GM19043 (cell line): ENCODE results near the gene TK2.
"Not testable (repeated sequence)": the region's sequence is repeated elsewhere in the genome, so short reads cannot be mapped to it uniquely, and the experiment has no call there.

Experiments
- ATAC-seq: cut with Tn5 transposase; IDR thresholded peaks from one replicate; pipeline ENCODE4 v1.9.1; 2021; ENCODE audit warnings: low read depth; ENCODE audit not compliant: unreplicated experiment

The TK2 gene

DNA sequence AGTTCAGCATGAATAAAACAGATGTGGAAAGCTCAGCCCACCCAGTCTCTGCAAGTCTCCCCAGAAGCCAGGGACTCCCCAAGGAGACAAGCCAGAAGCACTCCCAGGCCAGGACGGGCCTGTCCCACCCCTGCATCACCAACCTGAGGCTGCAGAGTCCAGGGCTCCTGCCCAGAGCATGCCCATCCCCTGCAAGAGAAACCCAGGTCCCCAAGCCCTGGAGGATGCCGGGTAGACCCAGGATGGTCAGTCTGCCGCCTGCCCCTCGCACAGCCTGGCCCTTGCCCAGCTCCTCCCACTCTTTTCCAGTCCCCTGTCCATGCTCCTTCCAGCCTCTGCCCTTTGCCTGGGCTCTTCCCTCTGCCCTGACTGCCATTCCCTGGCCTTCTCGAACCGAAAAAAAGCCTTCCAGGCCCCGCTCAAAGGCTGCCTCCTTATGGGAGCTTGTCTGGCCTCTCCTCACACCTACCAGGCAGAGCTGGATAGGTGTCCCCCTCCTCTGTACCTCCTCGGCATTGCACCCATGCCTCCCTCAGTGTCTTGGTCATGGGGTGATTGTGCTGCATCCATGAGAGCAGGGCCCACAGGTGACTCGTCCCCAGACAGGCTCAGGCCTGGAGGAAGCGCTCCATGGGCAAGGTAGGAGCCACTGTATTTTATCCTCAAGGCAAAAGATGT, 78.1 kb downstream of the TK2 start:
- no peak for ATAC-seq

DNA sequence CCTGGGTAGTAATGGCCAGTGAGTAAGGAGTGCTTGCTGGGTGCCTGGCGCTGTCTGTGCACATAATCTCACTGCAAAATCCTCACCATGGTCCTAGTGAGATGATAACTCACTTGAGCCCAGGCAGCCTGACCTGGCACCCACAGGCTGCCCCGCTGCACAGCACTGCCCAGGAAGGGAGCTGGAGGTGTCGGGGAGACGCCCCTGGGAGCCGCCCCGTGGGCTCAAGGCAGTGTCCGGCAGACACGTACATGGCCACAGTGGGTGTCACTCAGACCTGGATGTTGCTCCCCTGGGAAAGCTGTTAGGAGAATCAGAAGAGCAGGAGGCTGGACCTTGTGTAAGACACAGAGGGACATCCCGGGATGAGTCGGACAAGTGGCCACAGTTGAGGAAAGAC, 78.7 kb downstream of the TK2 start:
- ATAC-seq = no peak

DNA sequence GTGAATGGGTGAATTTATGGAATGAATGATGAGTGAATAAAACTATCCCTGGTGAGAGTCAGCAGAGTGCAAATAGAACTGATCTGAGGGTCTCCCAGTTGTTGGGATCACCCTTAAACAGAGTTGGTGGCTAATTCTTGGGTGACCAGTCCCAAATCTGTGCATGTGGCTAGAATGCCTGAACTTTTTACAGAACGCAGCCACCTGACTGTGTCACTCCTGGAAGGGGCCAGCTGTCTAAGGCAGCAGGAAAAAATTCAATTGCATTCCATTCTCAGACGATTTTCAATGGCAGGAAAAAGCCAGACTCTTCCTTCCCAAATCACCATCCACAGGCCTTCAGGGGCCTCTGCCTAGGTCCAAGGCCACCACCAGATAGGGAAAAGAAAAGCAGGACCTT, 79.4 kb downstream of the TK2 start:
- ATAC-seq = no peak

DNA sequence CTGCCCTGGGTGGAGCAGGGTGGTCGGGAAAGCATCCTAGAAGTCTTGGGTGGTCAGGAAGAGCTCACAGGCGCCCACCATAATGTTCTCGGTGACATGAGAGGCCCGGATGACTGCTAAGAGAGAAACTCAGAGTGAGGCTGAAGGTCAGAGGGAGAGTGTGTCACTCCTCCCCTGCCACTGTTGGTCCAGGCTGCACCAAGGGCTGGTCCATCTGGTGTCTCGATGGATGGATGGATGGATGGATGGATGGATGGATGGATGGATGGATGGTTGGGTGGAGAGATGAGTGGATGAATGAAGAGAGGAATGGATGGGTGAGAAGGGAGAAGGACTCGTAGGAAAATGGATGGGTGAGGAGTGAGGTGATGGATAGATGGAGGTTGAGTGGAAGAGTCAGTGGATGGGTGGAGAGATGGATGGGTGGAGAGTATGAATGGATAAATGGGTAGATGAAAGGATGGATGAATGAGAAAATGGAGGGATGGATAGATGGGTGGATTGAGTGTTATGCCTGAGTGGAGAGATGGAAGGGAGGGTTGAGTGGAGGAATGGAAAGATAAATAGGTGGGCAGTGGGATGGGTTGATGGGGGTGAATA, 79.9 kb downstream of the TK2 start:
- ATAC-seq = no peak

DNA sequence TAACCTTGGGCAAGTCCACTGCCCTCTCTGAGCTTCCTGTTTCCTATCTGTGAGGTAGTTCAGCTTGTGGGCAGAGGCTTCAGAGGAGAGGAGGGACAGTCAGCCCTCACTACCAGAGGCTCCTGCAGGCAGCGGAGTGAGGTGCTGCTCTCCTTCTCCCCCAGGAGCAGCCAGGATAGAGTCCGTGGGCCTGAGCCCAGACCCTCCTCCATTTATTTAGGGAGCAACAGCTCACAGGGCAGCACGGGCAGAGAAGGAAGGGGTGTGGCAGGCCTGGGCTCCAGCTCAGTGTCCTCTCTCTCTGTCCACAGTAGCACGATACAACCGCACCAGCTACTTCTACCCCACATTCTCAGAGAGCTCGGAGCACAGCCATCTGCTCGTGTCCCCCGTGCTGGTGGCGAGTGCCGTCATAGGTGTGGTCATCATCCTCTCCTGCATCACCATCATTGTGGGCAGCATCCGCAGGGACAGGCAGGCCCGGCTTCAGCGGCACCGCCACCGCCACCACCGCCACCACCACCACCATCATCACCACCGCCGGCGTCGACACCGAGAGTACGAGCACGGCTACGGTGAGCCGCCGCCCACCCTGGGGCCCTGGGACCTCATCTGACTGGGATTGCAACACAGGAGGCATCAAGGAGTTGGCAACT, 80.5 kb downstream of the TK2 start:
- ATAC-seq = no peak

DNA sequence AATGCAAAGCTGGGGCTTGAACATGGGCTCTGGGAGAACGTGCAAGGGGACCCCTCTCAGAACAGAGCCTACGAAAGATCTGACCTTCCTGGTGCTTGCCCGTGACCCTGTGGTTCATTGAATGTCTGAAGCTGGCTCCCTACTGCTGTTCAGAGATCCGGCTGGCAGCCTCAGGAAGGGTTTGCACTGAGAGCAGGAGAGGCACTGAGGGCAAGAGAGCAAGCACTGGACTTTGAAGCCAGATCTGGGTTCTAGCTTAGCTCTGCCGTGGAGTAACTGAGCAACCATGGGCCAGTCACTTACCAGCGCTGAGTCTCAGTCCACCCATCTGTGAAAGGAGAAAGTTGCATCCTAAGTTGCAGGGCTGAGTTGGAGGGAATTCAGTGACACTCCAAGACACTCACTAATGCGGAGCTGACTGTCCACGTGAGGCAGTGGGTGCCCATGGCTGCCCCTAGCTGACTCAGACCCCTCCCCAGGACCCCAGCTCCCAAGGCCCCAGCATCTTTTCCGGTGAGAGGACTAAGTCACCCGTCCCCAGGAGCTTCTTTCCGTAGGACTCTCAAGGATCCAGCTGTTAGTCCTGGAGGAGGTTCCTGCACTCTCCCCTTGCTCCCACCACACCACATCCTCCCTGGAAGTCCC, 81.5 kb downstream of the TK2 start:
- no peak for ATAC-seq

DNA sequence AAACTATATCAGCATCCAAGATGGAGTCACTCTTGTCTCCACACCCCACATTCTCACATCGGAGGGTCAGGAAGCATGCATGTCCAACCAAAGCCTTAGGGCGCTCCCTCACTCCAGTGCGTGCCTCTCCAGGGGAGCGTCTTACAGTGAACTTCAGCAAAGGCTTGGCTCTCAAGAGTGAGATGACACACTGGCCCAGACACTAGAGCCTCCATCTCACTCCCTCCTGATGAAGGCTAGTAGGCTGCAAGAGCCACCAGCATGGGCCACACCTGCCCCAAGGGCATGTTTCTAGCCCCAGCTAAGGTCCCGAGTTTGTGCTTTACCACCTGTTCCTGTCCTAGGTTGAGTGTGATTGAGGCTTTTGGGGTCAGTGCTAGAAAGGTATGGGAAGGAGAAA, 82.3 kb downstream of the TK2 start:
- no peak for ATAC-seq

DNA sequence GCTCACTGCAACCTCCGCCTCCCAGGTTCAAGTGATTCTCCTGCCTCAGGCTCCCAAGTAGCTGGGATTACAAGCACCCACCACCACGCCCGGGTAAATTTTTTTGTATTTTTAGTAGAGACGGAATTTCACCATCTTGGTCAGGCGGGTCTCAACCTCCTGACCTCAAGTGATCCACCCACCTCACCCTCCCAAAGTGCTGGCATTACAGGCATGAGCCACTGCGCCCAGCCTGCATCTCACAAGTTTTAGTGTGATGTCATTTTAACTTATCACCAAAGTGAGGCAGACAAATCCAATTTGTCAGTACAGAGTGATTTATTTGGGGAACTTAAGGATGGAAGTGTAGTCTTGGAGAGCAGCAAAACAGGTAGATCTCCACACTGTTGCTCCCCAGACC, 83.3 kb downstream of the TK2 start:
- not testable (repeated sequence) for ATAC-seq

DNA sequence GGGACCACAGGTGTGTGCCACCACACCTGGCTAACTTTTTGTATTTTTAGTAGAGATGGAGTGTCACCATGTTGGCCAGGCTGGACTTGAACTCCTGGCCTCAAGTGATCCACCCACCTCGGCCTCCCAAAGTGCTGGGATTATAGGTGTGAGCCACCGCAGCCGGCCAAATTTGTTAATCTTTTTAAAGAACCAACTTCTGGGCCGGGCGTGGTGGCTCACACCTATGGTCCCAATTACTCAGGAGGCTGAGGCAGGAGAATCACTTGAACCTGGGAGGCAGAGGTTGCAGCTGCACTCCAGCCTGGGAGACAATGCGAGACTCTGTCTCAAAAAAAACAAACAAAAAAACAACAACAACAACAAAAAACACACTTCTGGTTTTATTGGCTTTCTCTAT, 84.0 kb downstream of the TK2 start:
- not testable (repeated sequence) for ATAC-seq

DNA sequence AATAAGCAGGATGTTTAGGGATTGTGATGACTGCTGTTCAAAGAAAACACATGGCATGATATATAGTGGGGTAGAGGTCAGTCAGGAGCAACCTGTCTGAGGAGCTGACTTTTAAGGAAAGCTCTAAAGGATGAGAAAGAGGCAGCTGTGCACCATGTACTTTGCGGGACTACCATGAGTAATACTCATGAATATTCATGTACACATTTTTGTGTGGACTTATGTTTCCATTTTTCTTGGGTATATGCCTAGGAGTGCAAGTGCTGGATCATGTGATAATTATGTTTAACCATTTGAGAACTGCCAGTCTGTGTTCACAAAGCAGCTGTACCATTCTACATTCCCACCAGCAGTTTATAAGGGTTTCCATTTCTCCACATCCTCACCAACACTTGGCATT, 87.0 kb downstream of the TK2 start:
- ATAC-seq = no peak

DNA sequence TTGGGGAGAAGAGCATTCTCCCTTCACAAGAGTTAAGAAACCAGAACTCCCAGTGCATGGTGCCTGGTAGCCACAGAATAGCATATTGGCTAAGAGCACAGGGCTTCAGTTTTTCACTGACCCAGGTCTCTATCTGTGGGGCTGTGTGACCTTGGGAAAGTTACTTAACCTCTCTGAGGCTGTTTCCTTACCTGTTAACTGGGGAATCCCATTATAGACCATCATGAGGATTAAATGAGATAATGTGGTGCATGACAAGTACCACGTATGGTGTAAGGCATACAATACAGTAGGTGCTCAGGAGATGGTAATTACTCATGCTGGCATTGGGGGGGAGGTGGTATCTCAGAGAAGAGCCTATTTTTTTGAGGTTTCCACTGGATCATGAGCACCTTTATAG, 89.2 kb downstream of the TK2 start:
- no peak for ATAC-seq

DNA sequence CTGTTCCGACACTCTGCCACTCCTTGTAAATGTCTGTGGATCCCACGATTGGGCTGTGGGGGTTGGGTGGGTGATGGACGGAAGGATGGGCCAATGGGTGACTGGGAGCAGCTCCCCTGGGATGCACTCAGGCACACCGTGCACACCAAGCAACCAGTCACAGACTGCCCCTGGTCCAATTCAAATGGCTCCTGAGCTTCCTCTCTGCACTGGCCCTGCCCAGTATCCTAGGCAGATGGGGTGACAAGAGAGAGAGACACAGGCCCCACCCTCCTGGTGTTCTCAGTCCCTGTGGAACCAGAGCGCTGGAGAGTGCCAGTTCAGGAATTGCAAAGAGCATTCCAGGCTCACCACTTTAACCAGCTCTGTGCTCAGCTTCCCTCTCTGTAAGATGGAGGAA, 90.0 kb downstream of the TK2 start:
- ATAC-seq = no peak

DNA sequence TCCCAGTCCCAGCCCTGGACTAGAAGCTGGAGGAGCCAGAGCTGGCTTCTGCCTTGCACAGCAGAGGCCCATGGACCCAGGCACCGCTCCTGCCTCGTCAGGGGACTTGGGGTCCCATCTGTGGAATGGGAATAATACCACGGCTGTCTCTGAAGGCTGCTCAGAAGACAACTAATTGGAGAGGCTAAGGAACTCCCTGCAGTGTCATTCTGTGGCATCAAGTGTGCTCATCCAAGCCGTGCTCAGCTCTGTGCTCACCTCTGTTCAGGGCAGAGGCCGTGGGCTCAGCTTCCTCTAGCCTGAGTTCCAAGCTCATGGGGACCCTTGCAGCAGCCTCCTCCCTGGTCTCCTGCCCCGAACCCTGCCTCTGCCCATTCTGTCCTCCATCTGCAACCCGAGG, 91.1 kb downstream of the TK2 start:
- no peak for ATAC-seq

DNA sequence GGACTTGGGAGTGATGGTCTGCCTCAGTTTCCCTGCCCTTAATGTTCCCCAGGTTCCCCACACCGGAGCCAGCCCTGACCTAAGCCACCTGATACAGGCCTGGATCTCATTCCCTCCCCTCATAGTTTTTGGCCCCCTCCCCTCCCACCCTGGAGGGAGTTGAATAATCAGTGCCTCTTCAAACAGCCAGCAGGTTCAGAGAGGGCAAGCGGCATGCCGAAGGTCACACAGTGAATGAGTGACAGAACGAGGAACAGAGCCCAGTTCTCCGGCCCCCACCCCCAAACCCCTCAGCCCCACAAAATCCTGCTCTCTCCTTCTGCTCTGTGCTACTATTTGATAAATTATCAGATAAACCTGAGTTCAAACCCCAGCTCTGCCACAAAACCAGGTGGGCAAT, 91.6 kb downstream of the TK2 start:
- no peak for ATAC-seq
